ENCODE results near the gene C3orf49.

The C3orf49 gene

GRCh38 chr3:63892773-63893352 is 73.8 kb downstream of the C3orf49 start:
- no peak for DNase-seq

GRCh38 chr3:63895422-63896189 is 76.5 kb downstream of the C3orf49 start:
- no peak for DNase-seq

GRCh38 chr3:63896332-63897030 is 77.4 kb downstream of the C3orf49 start:
- DNase-seq, result no peak

All from NCI-H187 treated with DMSO at 0.1 percent for 48 hours (cell line).